Upper lobe of right lung (tissue), 1 donor: ENCODE data around the gene PTTG1IP. TPM values are rescaled to one million over a fixed set of nuclear protein-coding genes. Genes with fewer than 3 reads are reported as not detected.
"Not testable (repeated sequence)": the region's sequence is repeated elsewhere in the genome, so short reads cannot be mapped to it uniquely, and the experiment has no call there.

Source experiments
- ATAC-seq: fragments of 200-7000 bp; cut with Tn5 transposase; one replicate; pipeline ENCODE4 v1.9.1; 2020; ENCODE audit warnings: mild to moderate bottlenecking, moderate library complexity
- DNase-seq: peaks from one replicate; pipeline ENCODE4 v3.0.0-alpha.2; 2020
- H3K27ac ChIP-seq: fragments of 200-600 bp; one replicate; pipeline ENCODE4 v1.8.0; 2022
- H3K27me3 ChIP-seq: fragments of 200-600 bp; one replicate; pipeline ENCODE4 v1.8.0; 2022; ENCODE audit warnings: mild to moderate bottlenecking
- H3K36me3 ChIP-seq: fragments of 200-600 bp; one replicate; pipeline ENCODE4 v1.8.0; 2022
- H3K4me1 ChIP-seq: fragments of 200-600 bp; one replicate; pipeline ENCODE4 v1.8.0; 2022
- H3K4me3 ChIP-seq: fragments of 200-600 bp; one replicate; pipeline ENCODE4 v1.8.0; 2022; ENCODE audit warnings: mild to moderate bottlenecking
- H3K9me3 ChIP-seq: fragments of 200-600 bp; one replicate; pipeline ENCODE4 v1.8.0; 2022
- CTCF ChIP-seq: fragments of 200-600 bp; IDR thresholded peaks from one replicate; pipeline ENCODE4 v1.8.0; 2022; ENCODE audit warnings: antibody characterized with exemption
- intact Hi-C: fragments of 100-400 bp; cut with DNase I; formaldehyde crosslinking; loops from one replicate; pipeline ENCODE4 v1.11.0; 2022
- total RNA-seq: library from RNA; stranded (reverse); fragmentation: NEBNext Ultra II Directional; extraction: Animal tissue kit (Norgen Biotek cat#: 25700); gene quantifications from one replicate; pipeline ENCODE4 v1.2.1, GENCODE V29; 2021
- donor health status: DM: no; HTN: yes; CAD: no; lungs with severe emphysema.

Gene PTTG1IP
- total RNA-seq, 1 donor from 2014 or later = 244 TPM

GRCh38 chr21:44836349-44836665 is 37.2 kb downstream of the PTTG1IP start:
- Histone ChIP-seq H3K9me3 (no peaks in the 10 kb centered on the region), H3K27ac (no peak overlapping the region), H3K4me1 (no peaks in the 10 kb centered on the region), H3K4me3 (no peak overlapping the region), H3K27me3 (no peaks in the 10 kb centered on the region), H3K36me3 (no peaks in the 10 kb centered on the region)
- ATAC-seq = no peak
- TF ChIP-seq CTCF = no peak
- intact Hi-C loops = no loop called here
- DNase-seq = no peak

- Histone ChIP-seq H3K27ac (no peak overlapping the region), H3K4me1 (no peaks in the 10 kb centered on the region), H3K4me3 (no peak overlapping the region), H3K36me3 (no peaks in the 10 kb centered on the region), H3K9me3 (no peaks in the 10 kb centered on the region), H3K27me3 (no peaks in the 10 kb centered on the region)
- TF ChIP-seq CTCF = no peak
- intact Hi-C loops = no loop called here
- DNase-seq = no peak
- no peak for ATAC-seq
Measured at GRCh38 chr21:44835647-44835973, 37.9 kb downstream of the PTTG1IP start.

GRCh38 chr21:44834951-44835646 is 38.4 kb downstream of the PTTG1IP start:
- Histone ChIP-seq H3K4me1 (no peaks in the 10 kb centered on the region), H3K4me3 (no peak overlapping the region), H3K36me3 (no peaks in the 10 kb centered on the region), H3K9me3 (no peaks in the 10 kb centered on the region), H3K27me3 (no peaks in the 10 kb centered on the region), H3K27ac (no peak overlapping the region)
- intact Hi-C loops = no loop called here
- no peak for TF ChIP-seq CTCF
- DNase-seq (no peak), ATAC-seq (no peak)

- ATAC-seq (no peak), DNase-seq (no peak)
- Histone ChIP-seq H3K27ac (no peak overlapping the region), H3K36me3 (no peaks in the 10 kb centered on the region), H3K9me3 (no peaks in the 10 kb centered on the region), H3K4me1 (no peaks in the 10 kb centered on the region), H3K27me3 (no peaks in the 10 kb centered on the region), H3K4me3 (no peak overlapping the region)
- intact Hi-C loops = no loop called here
- TF ChIP-seq CTCF = no peak
Measured at GRCh38 chr21:44834231-44834950, 39.1 kb downstream of the PTTG1IP start.

GRCh38 chr21:44833663-44834062 is 39.8 kb downstream of the PTTG1IP start:
- DNase-seq = no peak
- no peak overlapping the region for H3K27ac ChIP-seq
- intact Hi-C loops = no loop called here
- no peak for ATAC-seq
- no peaks in the 10 kb centered on the region for H3K9me3 ChIP-seq
- no peaks in the 10 kb centered on the region for H3K27me3 ChIP-seq
- no peaks in the 10 kb centered on the region for H3K36me3 ChIP-seq
- H3K4me3 ChIP-seq = no peak overlapping the region
- no peak for TF ChIP-seq CTCF
- no peaks in the 10 kb centered on the region for H3K4me1 ChIP-seq

GRCh38 chr21:44832516-44833255 is 40.8 kb downstream of the PTTG1IP start:
- H3K9me3 ChIP-seq, H3K27me3 ChIP-seq, H3K4me1 ChIP-seq, H3K36me3 ChIP-seq, ATAC-seq, H3K27ac ChIP-seq, H3K4me3 ChIP-seq, DNase-seq, intact Hi-C loops: not testable (repeated sequence)
